NCI-H1048 (cell line): ENCODE data around the gene ZDHHC21.

Experiments used
- DNase-seq: peaks from one replicate; lab custom pipeline; 2025; lab: John Stamatoyannopoulos, UW

ZDHHC21 gene, protein sequence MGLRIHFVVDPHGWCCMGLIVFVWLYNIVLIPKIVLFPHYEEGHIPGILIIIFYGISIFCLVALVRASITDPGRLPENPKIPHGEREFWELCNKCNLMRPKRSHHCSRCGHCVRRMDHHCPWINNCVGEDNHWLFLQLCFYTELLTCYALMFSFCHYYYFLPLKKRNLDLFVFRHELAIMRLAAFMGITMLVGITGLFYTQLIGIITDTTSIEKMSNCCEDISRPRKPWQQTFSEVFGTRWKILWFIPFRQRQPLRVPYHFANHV

DNA sequence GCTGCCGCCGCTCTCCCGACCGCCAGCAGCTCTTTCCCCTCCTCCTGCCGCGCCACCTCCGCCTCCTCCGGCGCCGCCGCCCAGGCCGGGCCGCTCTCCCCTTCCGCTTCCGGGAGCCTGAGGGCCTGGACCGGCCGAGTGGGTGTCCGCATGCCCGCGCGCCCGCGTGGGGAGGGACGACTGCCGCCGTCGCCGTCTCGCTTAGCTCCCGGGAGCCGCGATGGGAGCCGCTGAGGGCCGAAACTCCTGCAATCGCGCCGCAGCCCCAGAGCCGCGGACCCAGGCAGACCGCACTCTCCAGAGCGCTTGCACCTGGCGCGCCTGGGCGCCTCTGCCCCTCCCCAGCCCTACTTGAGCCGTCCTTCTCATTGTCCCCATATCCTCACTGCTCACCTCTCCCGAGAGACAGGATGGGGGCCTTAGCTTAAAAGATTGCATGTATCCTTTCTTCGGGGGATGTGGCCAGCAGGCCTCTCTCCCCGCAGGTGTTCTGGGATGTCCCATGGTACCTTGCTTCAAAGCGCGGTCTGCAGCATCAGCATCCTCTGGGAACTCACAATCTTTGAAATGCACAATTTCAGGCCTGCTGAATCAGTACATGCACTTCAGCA is at the start of gene ZDHHC21:
Gene ZDHHC21 (minus strand): TSS at position 182 of the 611 bp plus-strand sequence. CDS start 19,092 bp downstream, outside the sequence.
- no peak for DNase-seq

GRCh38 chr9:14741369-14741768 is 48.1 kb upstream of the ZDHHC21 start:
- DNase-seq = no peak

DNA sequence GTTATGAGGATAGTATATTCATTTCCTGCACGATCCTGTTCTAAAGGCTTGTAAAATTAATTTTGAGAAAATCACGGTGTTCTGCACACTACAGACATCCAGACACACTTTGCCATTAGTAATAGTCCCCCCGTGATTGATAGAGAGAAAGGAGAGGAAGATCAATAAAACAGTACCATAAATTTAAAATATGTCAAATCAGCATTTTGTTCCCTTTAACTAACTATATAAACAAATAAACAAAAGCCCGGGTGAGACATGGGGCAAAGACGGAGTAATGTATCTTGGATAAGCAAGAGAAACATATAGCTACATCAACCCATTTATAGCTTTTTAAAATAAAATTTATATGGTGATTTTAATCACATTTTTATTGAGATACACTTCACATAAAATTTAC is 39.9 kb upstream of the ZDHHC21 start:
- no peak for DNase-seq

- no peak for DNase-seq
Observed at GRCh38 chr9:14731294-14731981, 38.2 kb upstream of the ZDHHC21 start.

GRCh38 chr9:14730461-14730898 is 37.2 kb upstream of the ZDHHC21 start:
- DNase-seq = no peak

GRCh38 chr9:14723301-14723700 is 30.1 kb upstream of the ZDHHC21 start:
- DNase-seq = no peak

DNA sequence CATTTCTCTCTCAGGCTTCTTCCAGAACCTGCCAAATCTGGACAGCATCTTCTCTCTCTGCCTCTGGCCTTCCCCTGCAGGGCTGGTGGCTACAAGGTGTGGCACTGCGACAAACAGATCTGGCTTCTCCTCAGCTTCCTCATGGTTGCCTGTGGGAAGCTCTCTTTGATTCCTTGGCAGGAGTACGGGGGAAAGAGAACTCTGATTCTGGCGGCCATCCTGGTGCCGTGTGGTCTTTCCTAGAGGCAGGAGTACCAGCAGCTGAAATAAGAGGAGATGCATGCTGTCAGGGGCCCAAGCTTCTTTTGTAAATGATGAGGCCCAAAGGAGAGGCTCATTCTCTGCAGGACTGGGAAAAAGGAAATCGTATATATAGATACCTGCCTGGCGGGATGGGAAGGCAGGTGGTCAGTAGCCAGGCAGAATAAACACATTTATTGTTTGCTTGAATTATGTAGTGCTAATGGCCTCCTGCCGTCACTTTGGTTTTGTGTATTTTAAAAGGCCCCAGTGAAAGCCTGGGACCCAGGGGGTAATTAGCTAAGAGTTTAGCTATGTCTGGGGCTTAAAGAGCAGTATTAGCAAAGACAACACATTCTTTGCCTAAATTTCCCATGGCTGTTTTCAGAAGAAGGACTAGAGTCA is 29.3 kb upstream of the ZDHHC21 start, which contains the start of gene CER1:
Gene CER1 (minus strand): TSS at position 343 of the 645 bp plus-strand sequence. CDS start 61 bp downstream, at position 282.
- no peak for DNase-seq

GRCh38 chr9:14719231-14719923 is 26.1 kb upstream of the ZDHHC21 start:
- no peak for DNase-seq

DNA sequence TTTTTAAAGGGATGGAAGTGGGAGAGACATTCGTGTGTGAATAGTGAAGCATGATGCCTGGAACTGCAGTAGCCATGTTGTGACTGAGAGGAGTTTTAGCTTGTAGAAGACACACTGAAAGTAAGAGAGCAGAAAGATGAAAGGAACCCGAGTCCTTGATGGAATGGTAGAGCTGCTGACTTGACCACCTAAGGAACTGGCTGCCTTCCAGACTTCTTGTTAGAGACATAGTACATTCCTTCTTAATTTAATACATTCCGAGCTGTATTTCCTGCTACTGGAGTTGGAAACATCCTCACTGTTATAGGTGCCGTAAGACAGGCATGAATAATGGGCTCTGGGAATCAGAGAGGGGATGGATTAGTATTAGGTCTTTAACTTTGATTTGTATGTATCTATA is 21.9 kb upstream of the ZDHHC21 start:
- DNase-seq = no peak

- no peak for DNase-seq
Observed at GRCh38 chr9:14713187-14713767, 20.0 kb upstream of the ZDHHC21 start.

GRCh38 chr9:14710804-14711203 is 17.6 kb upstream of the ZDHHC21 start:
- DNase-seq = no peak

DNA sequence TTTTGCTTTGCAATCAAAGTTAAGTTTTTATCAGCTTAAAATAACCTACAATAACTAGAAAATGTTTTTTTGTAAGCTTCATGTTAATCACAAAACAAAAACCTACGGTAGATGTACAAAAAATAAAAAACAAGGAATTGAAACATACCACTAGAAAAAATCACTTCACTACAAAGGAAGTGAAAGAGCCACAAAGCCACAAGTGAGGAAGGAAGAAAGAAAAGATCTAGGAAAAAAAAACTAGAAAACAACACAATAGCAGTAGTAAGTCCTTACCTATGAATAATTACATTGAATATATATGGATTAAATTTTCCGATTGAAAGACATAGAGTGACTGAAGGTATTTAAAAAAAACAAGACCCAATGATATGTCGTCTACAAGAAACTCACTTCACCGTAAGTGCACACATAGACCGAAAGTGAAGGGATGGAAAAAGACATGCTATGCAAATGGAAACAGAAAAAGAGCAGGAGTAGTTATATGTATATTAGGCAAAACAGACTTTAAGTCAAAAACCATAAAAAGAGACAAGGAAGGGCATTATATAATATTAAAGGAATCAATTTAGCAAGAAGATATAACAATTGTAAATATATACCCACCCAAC is 13.4 kb upstream of the ZDHHC21 start:
- no peak for DNase-seq

DNA sequence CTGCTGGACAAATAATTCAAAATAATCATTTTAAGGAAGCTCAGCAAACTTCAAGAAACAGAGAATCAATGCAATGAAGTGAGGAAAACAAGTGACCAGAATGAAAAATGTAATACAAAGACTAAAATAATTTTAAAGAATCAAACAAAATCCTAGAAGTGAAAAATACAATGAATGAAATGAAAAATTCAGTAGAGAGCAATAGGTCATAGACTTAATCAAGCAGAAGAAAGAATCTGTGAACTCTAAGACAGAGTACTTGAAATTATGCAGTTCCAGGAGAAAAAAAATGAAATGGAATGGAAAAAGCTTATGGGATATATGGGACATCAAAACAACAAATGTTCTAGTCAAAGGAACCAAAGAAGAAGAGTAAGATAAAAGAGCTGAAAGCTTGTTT is 11.8 kb upstream of the ZDHHC21 start:
- no peak for DNase-seq

- DNase-seq = no peak
Observed at GRCh38 chr9:14704281-14704680, 11.0 kb upstream of the ZDHHC21 start.

DNA sequence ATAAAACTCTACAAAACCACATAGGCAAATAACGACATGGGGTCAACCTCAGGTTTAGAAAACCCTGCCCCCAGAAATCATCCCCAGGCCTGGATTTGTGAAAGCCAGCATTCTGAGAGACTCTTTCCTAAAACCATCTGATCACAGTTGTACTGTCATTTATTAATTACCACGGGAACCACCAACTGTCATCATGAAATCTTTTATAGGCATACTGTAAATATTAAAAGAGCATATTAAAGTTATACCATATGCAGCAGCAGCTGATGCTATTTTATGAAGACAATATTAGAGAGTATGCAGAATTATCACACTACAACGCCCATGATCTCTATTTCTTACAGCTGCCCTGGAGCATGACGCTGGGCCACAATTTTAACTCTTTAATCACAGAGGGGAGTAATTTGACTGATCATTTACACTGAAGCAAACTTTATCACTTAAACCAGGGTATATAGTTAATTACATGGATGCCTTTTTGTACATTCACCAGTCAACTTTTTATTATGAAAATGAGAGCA is 9.0 kb upstream of the ZDHHC21 start:
- DNase-seq = no peak

DNA sequence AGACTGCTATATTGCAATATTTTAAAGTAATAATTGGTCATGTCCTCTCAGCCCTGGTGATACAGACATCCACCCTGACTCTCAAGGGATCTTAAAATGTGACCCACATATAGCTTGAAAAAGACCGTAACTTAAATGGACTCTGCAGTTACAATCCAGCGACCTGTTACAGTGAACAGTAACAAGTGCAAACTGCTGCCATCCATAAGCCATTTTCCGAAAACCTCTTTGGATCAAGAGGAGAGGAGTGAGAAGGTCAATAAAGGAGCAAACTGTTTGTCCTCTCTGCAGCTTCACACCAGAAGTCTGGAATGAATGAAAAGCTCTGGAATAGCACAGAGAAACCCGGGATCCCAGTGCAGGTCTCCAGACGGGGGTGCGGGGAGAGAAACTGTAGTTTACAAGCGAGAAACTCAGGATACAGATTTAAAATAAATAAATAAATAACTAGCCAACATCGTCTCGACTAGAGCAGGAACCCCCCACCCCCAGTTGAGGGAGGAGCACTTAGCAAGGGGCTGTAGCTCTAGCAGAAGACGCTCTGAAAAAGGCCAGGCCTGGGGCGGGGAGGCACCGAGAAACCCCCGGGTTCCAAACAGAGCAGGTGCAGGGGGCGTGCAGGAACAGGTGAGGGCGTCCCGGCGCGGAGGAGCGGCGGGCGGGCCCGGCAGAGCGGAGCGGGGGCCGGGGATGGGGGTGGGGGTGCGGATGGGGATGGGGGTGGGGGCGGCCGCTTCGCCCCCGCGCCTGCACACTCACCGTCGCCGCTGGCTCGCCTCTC is 572 bp downstream of the ZDHHC21 start:
- no peak for DNase-seq

GRCh38 chr9:14690948-14691730 is 2.1 kb downstream of the ZDHHC21 start:
- DNase-seq = no peak

- no peak for DNase-seq
Observed at GRCh38 chr9:14687042-14687719, 6.1 kb downstream of the ZDHHC21 start.

- no peak for DNase-seq
Observed at GRCh38 chr9:14686168-14686567, 7.1 kb downstream of the ZDHHC21 start.
